ENCODE measurements around the gene ASS1.

The ASS1 gene

GRCh38 chr9:130526193-130526853 lies 81.6 kb downstream of the ASS1 start:
- ATAC-seq (ENCODE audit: low read depth) (no peak), DNase-seq (ENCODE audit: low spot score) (no peak)
- Histone ChIP-seq H3K27me3 (ENCODE audit: insufficient read depth, poor library complexity, severe bottlenecking) (no peaks in the 10 kb centered on the region), H3K4me3 (ENCODE audit: severe bottlenecking) (no peak overlapping the region), H3K9me3 (ENCODE audit: severe bottlenecking) (no peaks in the 10 kb centered on the region), H3K27ac (ENCODE audit: poor library complexity, severe bottlenecking) (no peak overlapping the region), H3K4me1 (ENCODE audit: insufficient read depth, poor library complexity, severe bottlenecking) (peaks cover 4% of the 10 kb centered on the region), H3K36me3 (ENCODE audit: low read depth) (no peaks in the 10 kb centered on the region)
- TF ChIP-seq CTCF (IDR thresholded peaks at IDR 0.05; ENCODE audit: poor library complexity, severe bottlenecking): no peak

- Histone ChIP-seq H3K36me3 (ENCODE audit: low read depth) (no peaks in the 10 kb centered on the region), H3K4me1 (ENCODE audit: insufficient read depth, poor library complexity, severe bottlenecking) (peaks cover 4% of the 10 kb centered on the region)
Measured at GRCh38 chr9:130526854-130527650, 82.3 kb downstream of the ASS1 start.

GRCh38 chr9:130527651-130528310 lies 83.0 kb downstream of the ASS1 start:
- Histone ChIP-seq H3K27ac (ENCODE audit: poor library complexity, severe bottlenecking) (no peak overlapping the region), H3K4me3 (ENCODE audit: severe bottlenecking) (no peak overlapping the region), H3K36me3 (ENCODE audit: low read depth) (no peaks in the 10 kb centered on the region), H3K27me3 (ENCODE audit: insufficient read depth, poor library complexity, severe bottlenecking) (no peaks in the 10 kb centered on the region), H3K4me1 (ENCODE audit: insufficient read depth, poor library complexity, severe bottlenecking) (peaks cover 10% of the 10 kb centered on the region), H3K9me3 (ENCODE audit: severe bottlenecking) (no peaks in the 10 kb centered on the region)
- TF ChIP-seq CTCF (IDR thresholded peaks at IDR 0.05; ENCODE audit: poor library complexity, severe bottlenecking): no peak
- no peak for DNase-seq (ENCODE audit: low spot score)
- ATAC-seq (ENCODE audit: low read depth): no peak

More at GRCh38 chr9:130526854-130527650, 82.3 kb downstream of the ASS1 start:
- no peak overlapping the region for H3K27ac ChIP-seq (ENCODE audit: poor library complexity, severe bottlenecking)
- no peak for TF ChIP-seq CTCF (IDR thresholded peaks at IDR 0.05; ENCODE audit: poor library complexity, severe bottlenecking)
- no peaks in the 10 kb centered on the region for H3K27me3 ChIP-seq (ENCODE audit: insufficient read depth, poor library complexity, severe bottlenecking)
- ATAC-seq (ENCODE audit: low read depth): no peak
- no peak for DNase-seq (ENCODE audit: low spot score)
- no peak overlapping the region for H3K4me3 ChIP-seq (ENCODE audit: severe bottlenecking)
- no peaks in the 10 kb centered on the region for H3K9me3 ChIP-seq (ENCODE audit: severe bottlenecking)

- H3K27me3 ChIP-seq (ENCODE audit: insufficient read depth, poor library complexity, severe bottlenecking): no peaks in the 10 kb centered on the region
- ATAC-seq (ENCODE audit: low read depth): no peak
- H3K27ac ChIP-seq (ENCODE audit: poor library complexity, severe bottlenecking): no peak overlapping the region
- H3K4me1 ChIP-seq (ENCODE audit: insufficient read depth, poor library complexity, severe bottlenecking): peaks cover 10% of the 10 kb centered on the region
- TF ChIP-seq CTCF (IDR thresholded peaks at IDR 0.05; ENCODE audit: poor library complexity, severe bottlenecking): no peak
- H3K36me3 ChIP-seq (ENCODE audit: low read depth): no peaks in the 10 kb centered on the region
- no peak for DNase-seq (ENCODE audit: low spot score)
- no peaks in the 10 kb centered on the region for H3K9me3 ChIP-seq (ENCODE audit: severe bottlenecking)
- H3K4me3 ChIP-seq (ENCODE audit: severe bottlenecking): no peak overlapping the region
Measured at GRCh38 chr9:130528674-130529073, 83.9 kb downstream of the ASS1 start.

All from RWPE2 (cell line).